ENCODE measurements around the gene MRC1. TPM values are rescaled to one million over a fixed set of nuclear protein-coding genes. Genes with fewer than 3 reads are reported as not detected.

The MRC1 gene
- total RNA-seq, 1 donor from 2014 or later = 370 TPM

- Histone ChIP-seq H3K27me3 (no peaks in the 10 kb centered on the region), H3K27ac (no peak overlapping the region), H3K9me3 (no peaks in the 10 kb centered on the region), H3K4me1 (no peaks in the 10 kb centered on the region), H3K4me3 (no peak overlapping the region), H3K36me3 (no peaks in the 10 kb centered on the region)
- intact Hi-C loops (cut with DNase I) = no loop called here
- TF ChIP-seq CTCF (IDR thresholded peaks at IDR 0.05) = no peak
- ATAC-seq = no peak
- no peak for DNase-seq
Observed at GRCh38 chr10:17877121-17877520, 68.0 kb downstream of the MRC1 start.

DNA sequence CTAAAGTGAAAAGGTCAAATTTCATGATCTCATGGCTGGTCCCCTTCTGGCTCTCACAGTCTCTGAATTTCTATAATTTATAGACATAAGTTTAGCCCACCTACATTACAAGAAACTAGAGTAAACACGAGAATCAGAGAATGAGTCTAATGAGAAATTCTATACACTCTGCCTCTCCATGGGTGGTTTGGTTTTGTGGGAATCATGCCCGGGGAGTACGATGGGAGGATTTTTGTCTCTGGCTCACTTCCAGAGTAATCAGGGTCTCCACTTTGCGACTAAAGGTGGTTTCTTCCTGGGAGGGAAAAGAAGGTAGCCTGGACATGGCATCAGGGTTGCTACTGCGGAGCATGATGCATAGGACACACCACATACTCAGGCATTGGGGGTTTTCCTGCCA is 69.7 kb downstream of the MRC1 start:
- no peaks in the 10 kb centered on the region for H3K4me1 ChIP-seq
- no peaks in the 10 kb centered on the region for H3K9me3 ChIP-seq
- intact Hi-C loops (cut with DNase I) = no loop called here
- no peak for TF ChIP-seq CTCF (IDR thresholded peaks at IDR 0.05)
- H3K4me3 ChIP-seq = no peak overlapping the region
- DNase-seq (no peak), ATAC-seq (no peak)
- H3K36me3 ChIP-seq = no peaks in the 10 kb centered on the region
- H3K27me3 ChIP-seq = no peaks in the 10 kb centered on the region
- H3K27ac ChIP-seq = no peak overlapping the region

DNA sequence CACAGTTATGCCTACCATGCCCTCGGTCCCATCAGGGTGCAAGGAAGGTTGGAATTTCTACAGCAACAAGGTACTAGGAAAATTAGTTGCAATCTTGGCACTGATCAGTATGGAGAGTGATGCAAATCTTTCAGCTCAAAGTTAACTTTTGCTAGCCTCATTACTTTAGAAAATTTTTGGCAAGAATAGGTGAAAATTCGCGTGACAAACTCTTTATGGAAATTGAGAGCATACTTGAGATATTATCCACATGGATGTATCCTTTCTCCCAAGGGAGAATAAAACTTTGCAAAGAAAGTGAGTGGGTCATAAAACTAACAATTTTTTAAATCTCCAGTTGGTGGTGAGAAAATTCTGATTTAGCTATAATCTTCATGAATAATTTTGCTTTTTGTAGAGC is 71.5 kb downstream of the MRC1 start:
- ATAC-seq = no peak
- no peaks in the 10 kb centered on the region for H3K9me3 ChIP-seq
- peaks cover 9% of the 10 kb centered on the region for H3K36me3 ChIP-seq

GRCh38 chr10:17882557-17882956 is 73.4 kb downstream of the MRC1 start:
- no peak for DNase-seq
- ATAC-seq = peak; percentile 26
- intact Hi-C loops (cut with DNase I) = no loop called here
- H3K36me3 ChIP-seq = peaks cover 9% of the 10 kb centered on the region
- H3K4me3 ChIP-seq = no peak overlapping the region
- H3K27ac ChIP-seq = no peak overlapping the region
- no peaks in the 10 kb centered on the region for H3K9me3 ChIP-seq
- H3K4me1 ChIP-seq = no peaks in the 10 kb centered on the region
- TF ChIP-seq CTCF (IDR thresholded peaks at IDR 0.05) = no peak
- no peaks in the 10 kb centered on the region for H3K27me3 ChIP-seq

More for the DNA sequence above, 71.5 kb downstream of the MRC1 start:
- Histone ChIP-seq H3K4me3 (no peak overlapping the region), H3K27ac (no peak overlapping the region), H3K4me1 (no peaks in the 10 kb centered on the region), H3K27me3 (no peaks in the 10 kb centered on the region)
- intact Hi-C loops (cut with DNase I) = no loop called here
- DNase-seq = no peak
- no peak for TF ChIP-seq CTCF (IDR thresholded peaks at IDR 0.05)

DNA sequence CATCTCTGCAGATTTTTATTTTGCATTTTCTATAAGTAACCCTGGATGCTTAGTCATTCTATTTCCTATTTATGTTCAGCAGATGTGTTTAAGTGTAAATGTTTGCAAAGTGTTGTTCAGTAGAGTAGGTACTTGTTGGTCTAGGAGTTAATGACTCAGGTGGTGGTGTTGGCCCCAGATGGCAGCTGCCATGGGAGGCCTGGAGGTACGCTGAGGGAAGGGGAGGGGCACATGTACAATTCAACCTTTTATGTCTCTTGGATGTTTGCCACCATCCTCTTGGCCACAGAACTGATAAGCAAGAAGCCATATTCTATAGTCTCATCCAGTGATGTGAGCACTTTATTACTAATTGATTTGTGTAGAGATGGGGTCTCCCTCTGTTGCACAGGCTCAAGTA is 74.5 kb downstream of the MRC1 start:
- Histone ChIP-seq H3K27ac (no peak overlapping the region), H3K36me3 (peaks cover 9% of the 10 kb centered on the region), H3K27me3 (no peaks in the 10 kb centered on the region), H3K4me3 (no peak overlapping the region), H3K4me1 (no peaks in the 10 kb centered on the region), H3K9me3 (no peaks in the 10 kb centered on the region)
- TF ChIP-seq CTCF (IDR thresholded peaks at IDR 0.05) = no peak
- DNase-seq (no peak), ATAC-seq (no peak)
- intact Hi-C loops (cut with DNase I) = no loop called here

GRCh38 chr10:17888189-17888588 is 79.0 kb downstream of the MRC1 start:
- Histone ChIP-seq H3K36me3 (peaks cover 9% of the 10 kb centered on the region), H3K27ac (no peak overlapping the region), H3K4me3 (no peak overlapping the region), H3K4me1 (no peaks in the 10 kb centered on the region), H3K9me3 (no peaks in the 10 kb centered on the region), H3K27me3 (no peaks in the 10 kb centered on the region)
- no peak for ATAC-seq
- DNase-seq = no peak
- TF ChIP-seq CTCF (IDR thresholded peaks at IDR 0.05) = no peak
- intact Hi-C loops (cut with DNase I) = no loop called here
